Activated T-cell treated with anti-CD3 and anti-CD28 coated beads for 48 hours (primary cell): Measurements from ENCODE around the gene ESR1.
A peak's percentile ranks its signal among the peaks of the same experiment; 100 is the strongest.

Experiments used
- DNase-seq: peaks from one replicate; pipeline ENCODE4 v3.0.0-alpha.2; 2020; ENCODE audit warnings: low read depth

Gene ESR1

DNA sequence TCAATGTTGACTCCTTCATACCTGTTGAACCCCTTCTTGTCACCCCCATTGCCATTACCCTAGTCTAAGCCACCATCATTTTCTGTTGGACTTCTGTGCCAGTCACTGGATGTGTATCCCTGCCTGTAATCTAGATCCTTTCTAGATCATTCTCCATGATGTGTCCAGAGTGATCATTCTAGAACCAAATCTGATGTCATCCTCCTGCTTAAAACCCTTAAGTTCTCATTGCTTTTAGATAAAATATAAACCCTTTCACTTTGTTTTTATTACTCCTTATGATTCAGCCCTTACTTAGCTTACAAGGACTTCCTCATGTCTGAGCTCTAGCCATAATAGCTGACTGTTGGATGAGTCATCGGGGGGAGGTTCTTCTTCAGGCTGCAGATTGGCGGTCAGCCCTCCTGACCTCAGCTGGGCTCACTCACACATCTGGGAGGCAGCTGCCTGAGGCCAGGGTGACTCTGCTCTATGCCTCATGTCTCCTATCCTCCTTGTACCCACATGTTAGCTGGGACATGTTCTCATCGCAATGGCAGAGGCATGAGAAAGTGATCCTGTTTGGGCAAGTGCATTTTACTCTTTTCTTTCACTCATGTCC, 287.6 kb downstream of the ESR1 start:
- peak; percentile 4 for DNase-seq

DNA sequence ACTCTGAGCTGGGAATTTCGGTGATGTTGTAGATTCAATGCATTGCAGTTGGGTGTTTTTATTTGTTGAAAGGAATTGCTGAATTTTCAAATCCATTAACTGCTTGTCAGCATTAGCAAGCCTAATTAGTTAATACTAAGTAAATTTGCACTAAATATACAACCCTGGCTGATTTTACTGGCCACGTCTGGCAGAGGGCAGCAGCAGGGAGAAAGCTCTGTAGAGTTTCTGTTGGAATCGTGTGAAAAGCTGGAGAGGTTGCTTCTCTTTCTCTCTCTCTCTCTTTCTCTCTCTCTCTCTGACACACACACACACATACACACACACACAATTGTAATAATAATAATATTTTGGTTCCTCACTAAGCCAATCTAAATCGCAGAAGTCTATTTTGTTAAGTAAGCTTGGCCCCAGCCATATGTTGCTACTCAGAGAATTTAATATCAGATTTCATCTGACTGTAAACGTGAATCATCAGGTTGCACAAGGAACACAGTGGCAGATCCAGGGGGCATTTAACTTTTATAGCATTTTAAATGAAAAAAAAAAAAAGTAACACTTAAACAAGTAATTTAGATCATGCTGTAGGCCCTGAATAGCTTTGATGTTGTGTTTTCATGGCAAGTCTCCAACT, 289.5 kb downstream of the ESR1 start:
- DNase-seq, result no peak

GRCh38 chr6:152098683-152099082, 291.2 kb downstream of the ESR1 start:
- no peak for DNase-seq

GRCh38 chr6:152099446-152100182, 292.1 kb downstream of the ESR1 start:
- DNase-seq, result no peak

DNA sequence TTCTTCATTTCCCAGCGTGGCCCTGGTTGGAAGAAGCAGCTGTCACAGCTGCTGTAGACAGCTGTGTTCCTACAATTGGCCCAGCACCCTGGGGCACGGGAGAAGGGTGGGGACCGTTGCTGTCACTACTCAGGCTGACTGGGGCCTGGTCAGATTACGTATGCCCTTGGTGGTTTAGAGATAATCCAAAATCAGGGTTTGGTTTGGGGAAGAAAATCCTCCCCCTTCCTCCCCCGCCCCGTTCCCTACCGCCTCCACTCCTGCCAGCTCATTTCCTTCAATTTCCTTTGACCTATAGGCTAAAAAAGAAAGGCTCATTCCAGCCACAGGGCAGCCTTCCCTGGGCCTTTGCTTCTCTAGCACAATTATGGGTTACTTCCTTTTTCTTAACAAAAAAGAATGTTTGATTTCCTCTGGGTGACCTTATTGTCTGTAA, 292.7 kb downstream of the ESR1 start:
- no peak for DNase-seq

- DNase-seq, result no peak
Observed at GRCh38 chr6:152107973-152108372, 300.5 kb downstream of the ESR1 start.

GRCh38 chr6:152110886-152111820, 303.7 kb downstream of the ESR1 start:
- no peak for DNase-seq

- no peak for DNase-seq
Observed at GRCh38 chr6:152112491-152113261, 305.2 kb downstream of the ESR1 start.

DNA sequence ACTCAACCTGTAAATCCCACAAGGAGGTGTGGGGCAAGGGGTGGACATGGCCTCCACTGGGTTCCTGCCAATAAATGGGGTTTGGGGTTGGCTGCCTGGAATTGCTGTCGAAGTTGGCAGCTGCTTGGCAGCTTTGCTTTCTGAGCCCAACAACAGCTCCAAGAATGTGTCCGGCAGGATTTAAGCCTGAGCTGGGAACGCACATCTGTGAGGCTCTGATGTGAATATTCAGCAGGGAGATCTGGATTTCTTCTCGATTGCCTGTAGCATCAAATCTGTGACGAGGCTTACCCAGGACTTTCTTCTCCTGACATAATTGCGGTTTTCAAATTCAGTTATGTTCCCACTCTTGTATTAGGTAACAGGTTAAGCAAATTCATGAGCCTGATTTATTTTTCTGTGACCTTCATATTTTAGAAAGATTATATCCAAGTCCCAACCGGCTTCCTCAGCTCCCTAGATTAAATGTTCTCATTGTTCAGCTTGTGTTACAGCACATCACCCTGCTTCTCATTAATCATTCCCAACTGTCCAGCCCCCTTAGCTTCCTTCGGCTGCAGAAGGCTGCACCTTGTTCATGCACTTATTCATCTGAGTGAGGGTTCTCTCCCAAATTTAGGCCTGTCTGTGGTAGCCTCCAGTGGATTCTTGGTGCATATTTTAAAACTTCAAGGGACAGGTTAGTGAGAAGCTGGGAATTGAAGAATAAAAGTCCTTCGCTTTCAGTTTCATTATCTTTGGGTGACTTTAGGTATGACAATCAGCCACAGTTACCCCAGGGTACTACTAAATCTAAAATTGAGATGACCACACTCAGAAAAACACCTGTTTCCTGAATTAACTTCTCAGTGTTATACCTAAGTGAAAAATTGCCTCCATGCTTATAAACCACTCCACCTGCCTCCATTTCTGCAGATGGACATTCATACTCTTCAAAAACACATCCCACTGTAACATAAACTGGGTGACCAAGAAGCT, 310.0 kb downstream of the ESR1 start:
- no peak for DNase-seq

- no peak for DNase-seq
Observed at GRCh38 chr6:152118224-152118623, 310.7 kb downstream of the ESR1 start.

DNA sequence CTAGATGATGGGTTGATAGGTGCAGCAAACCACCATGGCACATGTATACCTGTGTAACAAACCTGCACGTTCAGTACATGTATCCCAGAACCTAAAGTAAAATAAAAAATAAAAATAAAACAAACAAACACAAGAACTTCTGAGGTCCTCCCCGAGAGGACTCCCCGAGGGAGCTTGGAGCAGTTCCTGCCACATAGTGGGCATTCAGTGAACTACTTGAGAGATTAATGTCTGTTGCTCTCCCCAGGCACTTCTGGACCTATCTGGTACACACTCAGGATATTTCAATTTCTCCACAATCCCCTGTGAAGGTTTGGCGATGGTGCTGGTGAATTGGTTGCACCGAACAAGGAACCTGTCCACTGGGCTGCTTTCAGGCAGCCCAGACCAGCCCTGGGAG, 311.2 kb downstream of the ESR1 start:
- DNase-seq, result no peak

GRCh38 chr6:152119831-152120230, 312.3 kb downstream of the ESR1 start:
- no peak for DNase-seq

DNA sequence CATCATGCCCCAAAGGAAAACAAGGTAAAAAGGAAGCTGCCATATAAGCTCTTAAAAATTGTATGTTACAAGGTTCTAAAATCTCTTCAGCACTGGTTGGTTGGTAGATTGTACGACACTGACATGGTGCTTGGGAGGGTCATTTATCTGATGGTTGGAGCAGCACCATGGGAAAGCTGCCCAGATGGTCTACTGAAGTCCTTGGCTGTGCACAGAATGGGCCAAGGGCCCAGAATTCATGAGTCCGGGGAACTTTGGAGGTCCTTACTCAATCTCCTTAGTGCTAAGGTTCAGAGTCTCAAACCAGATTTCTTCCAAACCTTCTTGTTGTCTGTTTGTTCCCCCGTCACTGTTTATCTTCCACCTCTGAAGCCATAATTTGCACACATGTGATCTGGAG, 314.4 kb downstream of the ESR1 start:
- DNase-seq, result no peak

- no peak for DNase-seq
Observed at GRCh38 chr6:152122434-152122833, 315.0 kb downstream of the ESR1 start.

- DNase-seq, result no peak
Observed at GRCh38 chr6:152123076-152123475, 315.6 kb downstream of the ESR1 start.

DNA sequence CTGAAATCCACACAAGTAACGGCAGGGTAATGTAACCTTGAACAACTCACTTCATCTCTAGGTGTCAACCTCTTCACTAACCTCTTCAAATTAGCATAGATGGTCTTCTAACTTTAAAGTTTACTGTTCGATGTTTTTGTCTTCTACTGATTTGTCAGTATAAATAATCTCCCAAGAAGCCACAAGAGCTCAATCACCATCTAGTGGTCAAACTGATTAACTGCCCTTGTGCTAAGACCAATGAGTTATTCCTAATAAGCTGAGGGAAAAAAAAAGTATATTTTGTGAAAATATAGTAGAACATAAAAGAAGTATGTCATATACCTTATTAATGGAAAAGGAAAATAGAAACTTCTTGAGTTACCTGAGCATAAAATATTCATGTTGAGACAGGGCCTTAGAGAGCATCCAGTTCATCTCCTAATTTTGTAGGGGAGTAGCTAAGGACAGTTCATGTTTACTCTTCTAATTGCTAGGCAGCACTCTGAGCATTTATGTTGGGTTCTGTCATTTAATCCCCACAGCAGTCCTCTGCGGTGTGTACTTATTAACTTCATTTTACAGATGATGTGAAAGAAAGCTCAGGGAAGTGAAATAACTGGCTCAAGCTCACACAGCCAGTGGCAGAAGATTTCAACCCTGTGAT, 317.1 kb downstream of the ESR1 start:
- DNase-seq, result no peak

DNA sequence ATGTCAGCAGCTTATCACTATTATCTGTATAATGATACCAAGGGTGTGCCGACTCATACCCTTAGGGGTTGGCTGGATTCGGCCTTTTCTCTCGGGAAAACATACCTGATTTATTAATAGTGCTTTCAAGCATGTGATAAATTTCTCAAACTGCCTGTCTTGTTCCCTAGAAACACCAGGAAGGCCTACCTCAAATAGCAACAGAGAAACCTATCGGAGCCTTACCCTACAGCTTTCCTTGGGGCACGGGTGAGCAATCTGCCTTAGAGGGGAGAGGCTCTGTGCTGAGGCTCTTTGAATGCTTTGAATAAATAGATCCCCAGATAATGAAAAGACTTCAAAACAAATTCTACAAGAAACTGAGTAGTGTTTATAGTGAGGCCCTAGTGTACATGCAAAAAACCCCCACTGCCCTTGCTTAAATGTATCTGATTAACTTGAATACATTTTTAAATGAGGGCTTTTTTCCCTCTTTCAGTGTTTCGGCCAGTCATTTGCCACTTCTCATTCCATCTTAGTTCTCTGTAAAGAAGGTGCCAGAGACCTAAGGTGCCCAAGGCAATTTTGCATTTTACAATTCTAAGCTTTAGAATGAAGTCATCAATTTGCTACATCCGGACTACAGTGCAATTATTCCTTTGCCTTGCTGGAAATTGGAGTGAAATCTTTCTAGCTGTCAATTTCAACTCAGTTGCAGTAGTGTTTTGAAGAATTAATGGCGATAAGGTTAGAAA, 320.1 kb downstream of the ESR1 start:
- no peak for DNase-seq

GRCh38 chr6:152129691-152130151, 322.2 kb downstream of the ESR1 start:
- DNase-seq, result no peak

GRCh38 chr6:152130441-152130840, 323.0 kb downstream of the ESR1 start:
- DNase-seq, result no peak
